Pancreas (tissue), 10 donors: ENCODE measurements around the gene KRT6A. TPM values are rescaled to one million over a fixed set of nuclear protein-coding genes. Genes with fewer than 3 reads are reported as not detected.

ENCODE experiments used
- ATAC-seq, 4 donors: fragments of 200-7000 bp; cut with Tn5 transposase; one replicate each; pipeline versions ENCODE4 v1.8.0 to v1.9.1; 2020; ENCODE audit warnings: mild to moderate bottlenecking in 4 of 4, moderate library complexity in 4 of 4
- DNase-seq, 6 donors: peaks; one replicate each; pipeline ENCODE4 v3.0.0-alpha.2; 2020
- FAIRE-seq: peaks from 2 replicates; lab custom pipeline; 2012; peaks lifted over from hg19 to GRCh38; lab: Jason Lieb, UNC
- H3K27ac ChIP-seq, 4 donors: fragments of 200-600 bp; sonication (generic); 1 replicate in 3 of 4; 2 replicates in 1 of 4; pipeline versions ENCODE4 v1.5.0 to v1.8.0; 2020
- H3K27me3 ChIP-seq, 4 donors: fragments of 200-600 bp; one replicate each; pipeline ENCODE4 v1.8.0; 2021
- H3K36me3 ChIP-seq, 3 donors: fragments of 200-600 bp; sonication (generic) in 1 of 3; one replicate each; pipeline versions ENCODE4 v1.5.0 to v1.8.0; 2020 to 2021
- H3K4me1 ChIP-seq, 3 donors: fragments of 200-600 bp; one replicate each; pipeline ENCODE4 v1.8.0; 2021
- H3K4me3 ChIP-seq, 4 donors: fragments of 200-600 bp; sonication (generic) in 2 of 4; one replicate each; pipeline versions ENCODE4 v1.5.0 to v1.8.0; 2020 to 2021
- H3K9me3 ChIP-seq, 4 donors: fragments of 200-600 bp; one replicate each; pipeline ENCODE4 v1.8.0; 2021
- WGBS, 2 donors: extraction: QIAGEN DNeasy Blood & Tissue Kit; methylation state at CpG; one replicate each; pipeline ENCODE4 v1.1.7; 2013; 5-methylcytosine and 5-hydroxymethylcytosine counted together
- intact Hi-C, 3 donors: fragments of 100-400 bp; cut with DNase I; formaldehyde crosslinking; loops; one replicate each; pipeline versions ENCODE4 v1.11.1 to v1.14.2; 2022
- polyA plus RNA-seq, 2 donors: library from polyadenylated mRNA; stranded (reverse); fragments of 200-250 nt; gene quantifications; one replicate each; pipeline ENCODE4 v1.2.3, GENCODE V29; 2013
- total RNA-seq, 6 donors: library from RNA; stranded (reverse); fragmentation: NEBNext Ultra II Directional in 4 of 6; extraction: Animal tissue kit (Norgen Biotek cat#: 25700) in 4 of 6; gene quantifications; one replicate each; pipeline versions ENCODE4 v1.2.1 to v1.2.4, GENCODE V29; 2021 to 2023
- TF ChIP-seq, protein P1 (sequence below), 4 donors: fragments of 200-600 bp; sonication (generic) in 3 of 4; IDR thresholded peaks; one replicate each; pipeline versions ENCODE4 v1.5.0 to v1.8.0; 2021; ENCODE audit warnings: antibody characterized with exemption in 4 of 4
- donor health status: healthy with polysubstance abuse.
- donor health status: DM: no; HTN: no; CAD: no; lungs with moderate emphysema.
- donor health status: DM: no; HTN: no; CAD: no.
- donor health status: control.
- donor health status: control.
- donor health status: Bipolar disorder and iron deficiency.
- donor health status: DM: yes; HTN: yes; CAD: no.
- donor health status: DM: no; HTN: no; CAD: no.
- donor health status: DM: no; HTN: no; CAD: no.
- donor health status: DM: yes; HTN: yes; CAD: no.

KRT6A gene
- total RNA-seq (1 to 10 TPM in 1 of 6 donors, not detected in 5; 2.2 TPM), polyA plus RNA-seq (under 1 TPM; 0.15 to 0.82 TPM)

DNA sequence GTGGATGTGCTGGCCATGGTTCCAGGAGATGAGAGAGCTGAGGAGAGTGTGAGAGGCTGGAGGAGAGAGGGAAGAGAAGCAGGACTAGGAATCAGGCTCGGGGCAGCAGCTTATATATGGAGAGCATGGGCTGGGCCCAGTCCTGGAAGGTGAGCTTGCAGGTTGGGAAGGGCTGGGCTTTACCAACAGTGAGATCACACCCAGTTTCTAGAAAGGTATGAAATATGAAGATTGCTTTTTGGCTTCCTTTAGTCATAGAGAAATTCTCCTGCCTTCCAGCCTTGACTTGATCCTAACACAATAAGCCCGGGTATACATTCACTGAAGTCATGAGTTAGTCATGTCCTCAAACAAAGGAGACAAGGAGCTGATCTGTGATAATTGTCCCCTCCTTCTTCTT is at the start of gene KRT6A:
Gene KRT6A (minus strand): TSS at position 86 of the 400 bp plus-strand sequence. CDS start 69 bp downstream, at position 17.
- no peak for FAIRE-seq
- TF ChIP-seq, protein P1, sequence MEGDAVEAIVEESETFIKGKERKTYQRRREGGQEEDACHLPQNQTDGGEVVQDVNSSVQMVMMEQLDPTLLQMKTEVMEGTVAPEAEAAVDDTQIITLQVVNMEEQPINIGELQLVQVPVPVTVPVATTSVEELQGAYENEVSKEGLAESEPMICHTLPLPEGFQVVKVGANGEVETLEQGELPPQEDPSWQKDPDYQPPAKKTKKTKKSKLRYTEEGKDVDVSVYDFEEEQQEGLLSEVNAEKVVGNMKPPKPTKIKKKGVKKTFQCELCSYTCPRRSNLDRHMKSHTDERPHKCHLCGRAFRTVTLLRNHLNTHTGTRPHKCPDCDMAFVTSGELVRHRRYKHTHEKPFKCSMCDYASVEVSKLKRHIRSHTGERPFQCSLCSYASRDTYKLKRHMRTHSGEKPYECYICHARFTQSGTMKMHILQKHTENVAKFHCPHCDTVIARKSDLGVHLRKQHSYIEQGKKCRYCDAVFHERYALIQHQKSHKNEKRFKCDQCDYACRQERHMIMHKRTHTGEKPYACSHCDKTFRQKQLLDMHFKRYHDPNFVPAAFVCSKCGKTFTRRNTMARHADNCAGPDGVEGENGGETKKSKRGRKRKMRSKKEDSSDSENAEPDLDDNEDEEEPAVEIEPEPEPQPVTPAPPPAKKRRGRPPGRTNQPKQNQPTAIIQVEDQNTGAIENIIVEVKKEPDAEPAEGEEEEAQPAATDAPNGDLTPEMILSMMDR (IDR thresholded peaks at IDR 0.05) = no peak
- no peak for ATAC-seq
- Histone ChIP-seq H3K27ac (no peak within 1 kb of the TSS), H3K27me3 (no peaks in the 10 kb centered on the region), H3K4me1 (no peaks in the 10 kb centered on the region), H3K9me3 (no peaks in the 10 kb centered on the region), H3K36me3 (no peaks in the 10 kb centered on the region), H3K4me3 (no peak within 1 kb of the TSS)
- intact Hi-C loops = loop anchor here in 1 of 3 donors (10.0 kb wide), 1 partner anchor 98 kb away; no protein-coding TSS in a partner anchor
- 86 to 98% methylated on average over 2 of the region's 2 CpGs for WGBS, 2 donors
- DNase-seq = no peak

DNA sequence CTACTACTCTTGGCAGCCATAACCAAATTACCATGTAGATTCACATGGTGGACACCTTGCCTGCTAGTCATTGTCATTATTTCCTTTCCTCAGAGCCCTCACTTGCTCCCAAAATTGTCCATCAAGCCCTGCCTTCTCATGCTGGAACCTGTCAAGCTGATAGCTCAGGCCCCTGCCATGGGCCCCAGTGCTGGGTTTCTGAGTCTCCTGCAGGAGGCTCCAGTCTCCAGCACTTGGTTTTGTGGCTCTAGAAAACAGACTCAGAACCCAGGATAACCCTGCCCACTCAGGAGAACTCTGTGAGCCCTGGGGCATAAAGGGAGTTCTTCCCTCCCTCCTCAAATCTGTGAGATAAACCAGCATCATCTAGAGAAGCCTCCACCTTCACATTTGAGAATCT is 49.1 kb upstream of the KRT6A start:
- no peaks in the 10 kb centered on the region for H3K9me3 ChIP-seq
- intact Hi-C loops = no loop called here
- no peak overlapping the region for H3K4me3 ChIP-seq
- ATAC-seq (no peak), FAIRE-seq (no peak), DNase-seq (no peak)
- no peaks in the 10 kb centered on the region for H3K27me3 ChIP-seq
- H3K4me1 ChIP-seq = no peaks in the 10 kb centered on the region
- TF ChIP-seq, protein P1 (IDR thresholded peaks at IDR 0.05) = no peak
- no peaks in the 10 kb centered on the region for H3K36me3 ChIP-seq
- no peak overlapping the region for H3K27ac ChIP-seq

DNA sequence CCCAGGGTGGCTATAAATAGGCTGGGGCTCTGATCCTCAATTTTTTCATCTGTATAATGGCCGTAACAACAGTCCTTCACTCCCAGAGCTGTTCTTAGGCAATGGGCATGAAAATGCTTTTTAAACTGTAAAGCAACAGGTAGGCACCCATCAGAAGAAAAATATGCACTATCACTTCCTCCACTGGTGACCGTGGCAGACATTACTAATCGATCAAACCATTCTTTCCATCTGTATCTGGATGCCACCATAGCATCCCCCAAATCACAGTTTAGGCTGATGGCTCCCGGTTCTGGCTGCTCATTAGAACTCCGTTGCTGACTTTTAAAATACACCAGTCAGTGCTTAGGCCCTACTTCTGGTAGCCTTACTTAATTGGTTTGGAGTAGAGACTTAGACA is 48.7 kb upstream of the KRT6A start:
- Histone ChIP-seq H3K4me3 (no peak overlapping the region), H3K27me3 (no peaks in the 10 kb centered on the region), H3K4me1 (no peaks in the 10 kb centered on the region), H3K27ac (no peak overlapping the region), H3K9me3 (no peaks in the 10 kb centered on the region), H3K36me3 (no peaks in the 10 kb centered on the region)
- FAIRE-seq = no peak
- intact Hi-C loops = no loop called here
- no peak for ATAC-seq
- 86 to 90% methylated on average over 5 of the region's 5 CpGs for WGBS, 2 donors
- TF ChIP-seq, protein P1 (IDR thresholded peaks at IDR 0.05) = no peak
- no peak for DNase-seq

DNA sequence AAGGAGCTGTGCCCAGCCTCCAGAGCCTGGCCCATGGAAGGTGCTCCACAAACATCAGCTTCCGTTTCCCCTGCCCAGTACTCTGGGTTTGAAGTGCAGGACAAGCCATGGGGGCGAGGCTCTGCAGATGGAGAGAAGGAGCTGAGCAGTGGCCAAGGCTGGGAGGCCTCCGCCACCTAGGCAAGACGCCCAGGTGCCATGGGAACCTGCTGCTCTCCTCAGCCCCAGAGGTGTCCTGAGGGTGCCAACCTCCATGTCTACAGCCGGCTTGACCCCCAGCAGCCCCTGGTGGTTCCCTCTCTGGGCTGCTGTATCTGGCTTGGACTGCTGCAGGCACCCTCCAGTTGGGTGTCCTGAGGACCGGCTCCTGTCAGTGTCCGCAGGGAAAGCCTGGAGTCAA is 47.5 kb upstream of the KRT6A start:
- no peaks in the 10 kb centered on the region for H3K9me3 ChIP-seq
- no peak overlapping the region for H3K4me3 ChIP-seq
- no peaks in the 10 kb centered on the region for H3K36me3 ChIP-seq
- no peak overlapping the region for H3K27ac ChIP-seq
- no peaks in the 10 kb centered on the region for H3K4me1 ChIP-seq
- DNase-seq = no peak
- no peak for ATAC-seq
- intact Hi-C loops = no loop called here
- WGBS, 2 donors = 84 to 94% methylated on average over 7 of the region's 7 CpGs
- FAIRE-seq = no peak
- no peaks in the 10 kb centered on the region for H3K27me3 ChIP-seq
- TF ChIP-seq, protein P1 (IDR thresholded peaks at IDR 0.05) = no peak

DNA sequence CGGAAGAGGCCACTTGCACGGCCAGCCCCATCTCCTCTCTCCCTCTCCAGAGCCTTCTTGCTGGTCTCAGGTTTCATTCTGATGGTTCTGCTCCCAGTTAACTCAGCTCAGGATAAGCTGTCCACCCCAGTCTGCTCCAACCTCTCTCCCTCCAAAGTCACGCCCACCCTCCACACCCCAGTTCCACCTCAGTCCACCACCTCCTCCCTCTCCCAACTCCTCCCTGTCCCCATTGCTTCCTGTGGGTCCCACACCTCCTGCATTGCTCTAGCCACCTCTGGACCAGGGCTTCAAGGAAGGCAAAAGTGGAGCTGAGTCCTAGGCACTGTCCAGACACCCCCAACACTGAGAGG is 46.7 kb upstream of the KRT6A start:
- ATAC-seq = no peak
- Histone ChIP-seq H3K9me3 (no peaks in the 10 kb centered on the region), H3K4me1 (no peaks in the 10 kb centered on the region), H3K36me3 (no peaks in the 10 kb centered on the region), H3K4me3 (no peak overlapping the region), H3K27me3 (no peaks in the 10 kb centered on the region), H3K27ac (no peak overlapping the region)
- intact Hi-C loops = no loop called here
- TF ChIP-seq, protein P1 (IDR thresholded peaks at IDR 0.05) = no peak
- no peak for DNase-seq
- no peak for FAIRE-seq
- WGBS, 2 donors = 88 to 89% methylated on average over 3 of the region's 3 CpGs
